ENCODE data around the gene ZDHHC11B.
"Not testable (repeated sequence)": the region's sequence is repeated elsewhere in the genome, so short reads cannot be mapped to it uniquely, and the experiment has no call there.

Gene ZDHHC11B

DNA sequence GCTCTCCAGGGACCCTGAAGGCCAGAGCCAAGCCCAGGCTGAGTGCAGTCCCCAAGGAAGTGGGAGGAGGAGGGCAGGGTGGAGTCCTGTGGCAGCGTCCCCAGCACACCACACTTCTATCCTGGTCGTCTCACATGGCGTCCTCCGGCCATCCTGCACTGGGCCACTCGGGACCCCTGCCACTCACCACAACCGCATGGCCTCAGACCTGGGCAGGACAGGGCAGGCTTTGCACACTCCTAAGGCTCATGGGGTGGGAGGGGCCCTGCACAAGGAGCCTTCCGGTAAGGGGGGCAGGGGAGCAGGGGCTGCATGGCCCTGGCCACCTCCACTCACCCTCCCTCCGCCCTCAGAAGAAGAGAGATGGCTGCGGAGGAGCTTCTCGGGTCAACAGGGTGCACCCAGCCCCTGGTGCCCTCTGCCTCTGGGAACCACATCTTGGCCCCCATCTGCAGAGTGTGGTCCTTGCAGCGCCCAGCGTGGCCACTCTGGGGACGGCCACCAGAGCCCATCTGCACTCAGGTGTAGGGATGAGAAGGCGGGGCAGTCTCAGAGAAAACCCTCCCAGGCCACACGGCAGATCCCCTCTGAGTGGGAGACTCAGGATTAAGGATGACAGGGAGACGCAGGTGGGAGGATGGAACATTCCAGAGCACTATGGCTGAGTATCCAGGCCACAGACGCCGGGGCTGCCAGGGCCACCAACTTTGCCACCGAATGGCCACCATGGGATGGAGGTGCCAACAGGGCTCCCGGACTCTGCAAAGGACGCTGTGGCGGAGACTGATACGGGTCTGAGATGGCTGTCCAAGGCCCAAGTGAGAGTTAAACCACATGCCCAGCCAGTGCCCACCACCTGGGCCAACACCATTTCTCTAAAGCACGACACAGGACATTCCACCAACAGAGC is 99.0 kb downstream of the ZDHHC11B start:
- DNase-seq (ENCODE audit: low read depth in 2 of 2), result no peak

DNA sequence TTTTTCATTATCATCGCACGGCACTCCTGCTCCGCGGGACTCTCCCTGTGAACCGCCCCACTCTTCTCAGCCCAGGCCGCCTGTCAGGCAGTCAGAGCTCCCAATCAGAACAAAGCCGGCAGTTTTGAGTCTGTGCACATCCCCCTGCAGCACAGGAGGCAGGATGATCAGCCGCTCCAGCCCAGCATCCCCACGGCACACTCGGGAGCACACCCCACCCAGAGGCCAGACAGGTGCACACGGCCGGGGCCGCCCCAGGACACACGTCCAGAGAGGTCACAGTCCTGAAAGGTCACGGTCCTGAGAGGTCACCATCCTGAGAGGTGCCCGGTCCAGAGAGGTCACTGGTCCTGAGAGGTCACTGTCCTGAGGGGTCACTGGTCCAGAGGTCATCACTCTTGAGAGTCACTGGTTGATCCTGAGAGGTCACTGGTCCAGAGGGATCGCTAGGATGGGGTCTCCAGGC is 99.7 kb downstream of the ZDHHC11B start:
- DNase-seq (ENCODE audit: low read depth in 2 of 2), result no peak

DNA sequence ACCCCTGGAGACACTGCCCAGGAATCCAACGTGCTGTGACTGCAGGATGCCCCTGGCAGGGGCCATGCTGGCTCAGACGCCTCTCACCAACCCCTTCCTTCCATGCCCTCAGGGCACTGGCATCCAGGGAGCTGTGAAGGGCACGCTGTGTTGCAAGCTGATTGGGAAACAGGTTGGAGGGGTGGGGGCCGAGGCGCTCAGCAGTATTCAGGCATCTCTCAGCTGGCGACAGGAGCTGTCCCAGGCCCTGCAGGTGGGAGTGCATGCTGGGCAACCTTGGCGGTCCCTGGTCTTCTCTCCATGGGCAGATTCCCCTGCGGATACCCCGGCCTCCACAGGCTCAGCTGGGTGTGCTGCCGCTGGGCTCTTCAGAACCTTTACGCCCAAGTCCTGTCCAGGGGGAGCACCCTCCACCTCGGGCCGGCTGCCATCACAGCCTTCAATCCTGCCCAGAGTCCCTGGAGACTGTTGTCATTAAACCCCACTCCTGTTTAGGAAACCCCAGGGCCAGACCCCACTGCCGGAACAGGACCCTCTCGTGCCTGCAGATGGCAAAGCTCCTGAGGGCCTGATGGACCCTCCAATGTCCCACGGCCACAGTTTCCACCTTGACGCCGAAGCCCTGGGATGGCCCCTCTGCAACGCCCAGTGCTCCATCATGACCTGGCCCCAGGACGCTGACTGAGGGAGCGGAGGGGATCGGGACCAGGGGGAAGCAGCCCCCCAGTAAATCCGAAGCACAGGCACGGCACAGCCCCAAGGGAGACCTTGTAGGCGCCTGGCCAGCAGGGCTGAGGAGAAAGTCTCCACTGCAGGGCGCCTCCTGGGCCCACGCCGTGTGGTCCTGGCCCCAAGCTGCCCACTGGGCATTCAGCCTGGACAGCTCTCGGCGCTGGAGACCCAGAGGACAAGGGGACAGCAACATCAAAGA is 100.7 kb downstream of the ZDHHC11B start:
- no peak for DNase-seq (ENCODE audit: low read depth in 2 of 2)

DNA sequence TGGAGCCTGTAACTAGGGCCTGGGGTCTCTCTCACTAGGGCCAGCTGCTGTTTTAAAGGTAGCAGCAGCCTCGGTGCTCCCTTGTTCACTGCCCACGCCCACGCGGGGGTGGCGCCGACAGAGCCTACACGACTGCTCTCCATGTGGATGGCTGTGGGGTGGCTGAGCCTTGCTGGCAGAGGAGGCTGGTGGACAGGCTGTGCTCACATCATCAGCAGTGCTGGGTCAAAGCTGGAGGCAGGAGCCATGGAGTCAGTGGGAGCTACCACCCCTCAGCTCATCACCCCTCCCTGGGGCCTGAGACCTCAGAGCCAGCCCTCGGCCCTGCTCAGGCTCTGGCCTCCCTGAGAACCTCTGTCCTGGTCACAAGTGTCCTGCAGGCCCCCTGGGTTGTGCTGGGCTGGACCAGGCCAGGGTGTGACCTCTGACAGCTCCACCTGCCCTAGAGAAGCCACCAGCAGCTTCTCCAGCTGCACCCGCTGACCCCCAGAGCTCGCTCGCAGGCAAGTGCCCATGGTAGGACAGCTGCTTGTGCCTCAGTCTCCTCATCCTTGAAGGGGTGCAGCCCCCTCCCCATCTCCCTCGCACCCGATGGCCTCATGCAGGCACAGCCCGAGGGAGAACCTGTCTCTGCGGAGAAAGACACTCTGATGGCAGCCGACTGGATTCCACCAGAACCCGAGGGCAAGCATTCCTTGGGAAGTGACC is 101.7 kb downstream of the ZDHHC11B start:
- not testable (repeated sequence) for DNase-seq (ENCODE audit: low read depth in 2 of 2)

DNA sequence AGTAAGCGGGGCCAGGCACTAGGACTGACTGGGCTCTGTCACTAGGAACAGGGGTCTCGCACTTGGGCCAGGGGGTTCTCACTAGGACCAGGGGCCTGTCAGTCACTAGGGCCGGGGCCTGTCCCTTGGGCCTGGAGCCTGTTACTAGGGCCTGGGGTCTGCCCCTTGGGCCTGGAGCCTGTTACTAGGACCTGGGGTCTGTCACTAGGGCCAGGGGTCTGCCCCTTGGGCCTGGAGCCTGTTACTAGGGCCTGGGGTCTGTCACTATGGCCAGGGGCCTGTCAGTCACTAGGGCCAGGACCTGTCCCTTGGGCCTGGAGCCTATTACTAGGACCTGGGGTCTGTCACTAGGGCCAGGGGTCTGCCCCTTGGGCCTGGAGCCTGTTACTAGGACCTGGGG is 102.3 kb downstream of the ZDHHC11B start:
- DNase-seq (ENCODE audit: low read depth in 2 of 2), result not testable (repeated sequence)

GRCh38 chr5:681317-682191 is 103.0 kb downstream of the ZDHHC11B start:
- DNase-seq (ENCODE audit: low read depth in 2 of 2), result not testable (repeated sequence)

- not testable (repeated sequence) for DNase-seq (ENCODE audit: low read depth in 2 of 2)
Observed at GRCh38 chr5:680836-681235, 103.7 kb downstream of the ZDHHC11B start.

GRCh38 chr5:680118-680795 is 104.3 kb downstream of the ZDHHC11B start:
- not testable (repeated sequence) for DNase-seq (ENCODE audit: low read depth in 2 of 2)

- DNase-seq (ENCODE audit: low read depth in 2 of 2), result not testable (repeated sequence)
Observed at GRCh38 chr5:679166-679895, 105.2 kb downstream of the ZDHHC11B start.

- DNase-seq (ENCODE audit: low read depth in 2 of 2), result not testable (repeated sequence)
Observed at GRCh38 chr5:678521-678920, 106.0 kb downstream of the ZDHHC11B start.

GRCh38 chr5:677131-678101 is 107.1 kb downstream of the ZDHHC11B start:
- no peak for DNase-seq (ENCODE audit: low read depth in 2 of 2)

DNA sequence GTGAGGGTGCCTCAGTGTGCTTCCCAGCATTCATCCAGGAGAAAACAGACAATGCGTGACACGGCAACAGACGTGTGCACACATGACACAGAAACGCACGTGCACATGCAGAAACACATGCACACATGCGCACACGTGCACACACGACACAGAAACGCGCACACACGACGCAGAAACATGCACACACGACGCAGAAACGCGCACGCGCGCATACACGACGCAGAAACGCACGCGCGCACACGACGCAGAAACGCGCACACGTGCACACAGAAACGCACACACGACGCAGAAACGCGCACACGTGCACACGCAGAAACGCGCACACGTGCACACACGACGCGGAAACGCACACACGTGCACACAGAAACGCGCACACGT is 107.8 kb downstream of the ZDHHC11B start:
- no peak for DNase-seq (ENCODE audit: low read depth in 2 of 2)

DNA sequence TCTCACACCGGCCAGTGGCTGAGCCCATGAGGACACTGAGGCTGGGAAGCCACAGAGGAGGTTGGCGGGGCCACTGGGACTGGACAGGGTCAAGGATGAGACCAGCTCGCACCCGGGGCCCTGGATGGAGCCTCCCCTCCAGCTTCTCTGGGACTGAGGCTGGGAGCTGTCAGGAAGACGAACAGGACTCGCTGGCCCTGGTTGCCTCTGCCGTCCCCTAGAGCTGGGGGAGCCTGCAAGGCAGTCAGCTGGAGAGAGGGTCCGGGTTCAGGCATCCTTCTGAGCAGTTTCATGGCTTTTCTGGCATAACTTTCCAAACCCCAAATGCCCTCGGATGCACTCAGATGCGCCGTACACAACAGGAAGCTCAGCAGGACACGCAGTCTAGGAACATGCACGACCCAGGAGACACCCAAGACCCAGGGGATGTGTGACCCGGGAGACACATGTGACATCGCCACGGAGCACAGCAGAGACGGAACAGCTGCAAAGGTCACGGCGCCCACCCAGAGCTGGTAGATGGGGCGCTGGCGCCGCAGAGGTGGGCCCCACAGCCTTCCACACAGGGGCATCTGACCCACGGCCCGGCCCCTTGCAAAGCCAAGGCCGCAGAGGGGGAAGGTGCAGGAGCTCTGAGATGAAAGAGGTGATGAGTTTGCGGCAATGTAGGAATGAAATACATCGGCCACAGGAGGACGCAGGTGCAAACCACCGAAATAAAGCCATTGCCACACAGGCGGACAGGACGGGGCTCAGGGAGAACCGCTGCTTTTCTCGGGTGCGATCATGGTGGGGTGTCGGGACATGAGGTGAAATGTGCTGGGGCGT is 108.4 kb downstream of the ZDHHC11B start:
- DNase-seq (ENCODE audit: low read depth in 2 of 2), result no peak

GRCh38 chr5:675111-675870 is 109.2 kb downstream of the ZDHHC11B start:
- DNase-seq (ENCODE audit: low read depth in 2 of 2), result no peak

DNA sequence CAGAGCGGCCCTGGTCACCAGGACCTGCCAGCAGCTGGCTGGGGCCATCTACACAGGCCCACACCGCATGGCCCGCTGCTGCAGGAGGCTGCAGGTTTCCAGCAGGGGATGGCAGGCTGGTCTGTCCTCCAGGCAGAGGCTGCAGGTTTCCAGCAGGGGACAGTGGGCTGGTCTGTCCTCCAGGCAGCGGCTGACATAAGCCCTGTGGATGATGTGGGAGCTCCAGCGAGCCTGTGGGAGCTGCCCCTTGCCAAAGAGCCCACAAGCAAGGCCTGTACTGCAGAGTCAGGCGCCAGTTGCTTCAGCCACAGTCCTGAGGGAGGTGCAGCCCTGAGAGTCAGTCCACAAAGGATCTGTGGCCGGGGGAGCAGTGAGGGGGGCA is 109.9 kb downstream of the ZDHHC11B start:
- no peak for DNase-seq (ENCODE audit: low read depth in 2 of 2)

DNA sequence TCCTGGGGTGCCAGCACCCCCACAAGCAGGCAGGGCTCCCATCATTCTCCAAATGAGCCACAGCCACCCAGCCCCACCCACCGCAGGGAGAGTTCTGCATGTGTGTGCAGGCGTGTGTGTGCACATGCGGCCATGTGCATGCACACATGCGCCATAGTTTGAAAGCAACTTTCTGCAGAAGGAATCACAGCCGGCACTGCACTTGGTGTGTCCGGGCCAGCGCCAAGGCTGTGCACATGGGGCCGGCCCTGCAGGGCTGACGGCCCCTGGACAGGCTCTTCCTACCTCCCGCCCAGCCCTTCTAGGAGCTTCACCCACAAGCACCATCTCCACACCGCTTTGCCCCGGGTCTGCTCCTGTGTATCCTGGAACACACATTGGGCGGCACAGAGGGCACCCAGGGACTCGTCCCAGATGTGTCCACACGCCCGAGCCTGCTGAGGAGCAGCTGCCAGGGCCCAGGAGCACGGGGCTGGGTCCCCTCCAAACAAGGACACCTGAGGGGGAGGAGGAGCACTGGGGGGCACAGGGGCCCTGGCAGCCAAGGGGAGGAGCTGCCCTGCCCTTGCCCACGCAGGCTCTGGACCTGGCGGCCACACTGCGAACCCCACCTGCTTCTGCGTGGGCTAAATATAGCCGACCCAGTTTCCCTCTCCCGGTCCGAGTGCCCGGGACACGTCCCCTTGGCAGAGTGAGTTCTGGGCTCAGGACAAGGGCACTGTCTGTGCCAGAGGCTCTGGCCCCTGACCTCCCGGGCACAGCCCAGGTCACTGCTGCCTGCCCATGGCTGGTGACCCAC is 110.5 kb downstream of the ZDHHC11B start:
- DNase-seq (ENCODE audit: low read depth in 2 of 2), result no peak
